HCT116 (cell line): ENCODE data around the gene MED27. TPM values are rescaled to one million over a fixed set of nuclear protein-coding genes. Genes with fewer than 3 reads are reported as not detected.

Source experiments
- ATAC-seq: fragments of 200-7000 bp; cut with Tn5 transposase; 2 replicates; pipeline ENCODE4 v1.9.1; 2020; ENCODE audit warnings: mild to moderate bottlenecking, moderate library complexity
- BruUV-seq: library from RNA; stranded (reverse); fragments of 400-500 nt; replicated peaks from 2 replicates; lab custom pipeline; 2021; lab: Mats Ljungman, UMichigan
- CTCF ChIA-PET: fragments of 300-600 bp; sonication (Branson Sonifier 250); formaldehyde crosslinking; loops from one replicate; lab custom pipeline; 2021; ENCODE audit warnings: antibody characterized with exemption; lab: Charles Lee
- POLR2A ChIA-PET: fragments of 300-600, 350-600 bp; sonication (Branson Sonifier 250); formaldehyde crosslinking; loops from one replicate; lab custom pipeline; 2021; ENCODE audit warnings: antibody characterized with exemption; lab: Charles Lee
- RAD21 ChIA-PET, 2 experiments: fragments of 300-600 bp; sonication (Branson Sonifier 250); formaldehyde crosslinking; loops; one replicate each; lab custom pipeline; 2023; ENCODE audit warnings: low total read pairs in 2 of 2; ENCODE audit not compliant: uncharacterized antibody in 2 of 2, unreplicated experiment in 2 of 2, low non-redundant PET in 1 of 2; lab: Charles Lee
- DNase-seq: peaks from one replicate; pipeline ENCODE4 v3.0.0-alpha.2; 2010; ENCODE audit warnings: low read depth, low spot score
- H2AFZ ChIP-seq: fragments of 200-600 bp; shearing (Covaris generic), sonication (generic); 2 replicates; pipeline ENCODE4 v1.6.1; 2017; ENCODE audit warnings: low read depth, mixed run types, mixed read lengths, antibody characterized with exemption, low read length; ENCODE audit not compliant: poor library complexity, severe bottlenecking
- H3K27ac ChIP-seq: 2 replicates; pipeline ENCODE4 v1.5.1; 2012; ENCODE audit warnings: low read depth, low read length
- H3K27me3 ChIP-seq: fragments of 200-600 bp; sonication (generic); 2 replicates; pipeline ENCODE4 v1.6.1; 2016; ENCODE audit warnings: mixed run types, low read length, mixed read lengths; ENCODE audit not compliant: insufficient read depth
- H3K36me3 ChIP-seq, 2 experiments: fragments of 200-500 bp in 1 of 2; fragments of 200-600 bp in 1 of 2; sonication (Bioruptor generic) in 1 of 2; sonication (generic) in 1 of 2; 2 replicates each; pipeline versions ENCODE4 v1.5.1 to v1.6.1; 2014 to 2016; ENCODE audit warnings: low read length in 2 of 2, inconsistent platforms in 1 of 2, mixed read lengths in 1 of 2, mixed run types in 1 of 2; ENCODE audit not compliant: insufficient read depth in 2 of 2, control insufficient read depth in 1 of 2
- H3K4me1 ChIP-seq, 2 experiments: fragments of 200-600 bp in 1 of 2; sonication (generic) in 1 of 2; 2 replicates each; pipeline versions ENCODE4 v1.5.1 to v1.6.1; 2012 to 2017; ENCODE audit warnings: low read length in 2 of 2, inconsistent platforms in 1 of 2, mild to moderate bottlenecking in 1 of 2, mixed read lengths in 1 of 2, mixed run types in 1 of 2, moderate library complexity in 1 of 2; ENCODE audit not compliant: insufficient read depth in 2 of 2, control insufficient read depth in 1 of 2
- H3K4me2 ChIP-seq: fragments of 200-600 bp; sonication (generic); 2 replicates; pipeline ENCODE4 v1.6.1; 2017; ENCODE audit warnings: mixed run types, low read length, mixed read lengths
- H3K4me3 ChIP-seq, 2 experiments: fragments of 200-600 bp in 1 of 2; sonication (generic) in 1 of 2; replicated peaks in 1 of 2; 2 replicates each; pipeline ENCODE4 v1.5.1; 2011 to 2016; ENCODE audit warnings: low read length in 2 of 2, control low read depth in 1 of 2, low read depth in 1 of 2, mild to moderate bottlenecking in 1 of 2, mixed read lengths in 1 of 2, mixed run types in 1 of 2
- H3K79me2 ChIP-seq: fragments of 200-600 bp; sonication (generic); 2 replicates; pipeline ENCODE4 v1.6.1; 2017; ENCODE audit warnings: mild to moderate bottlenecking, mixed run types, low read length, moderate library complexity, mixed read lengths; ENCODE audit not compliant: insufficient read depth
- H3K9ac ChIP-seq: fragments of 200-600 bp; sonication (generic); 2 replicates; pipeline ENCODE4 v1.6.1; 2016; ENCODE audit warnings: low read length, mixed read lengths
- H3K9me2 ChIP-seq: fragments of 200-600 bp; sonication (generic), shearing (Covaris generic); 2 replicates; pipeline ENCODE4 v1.6.1; 2017; ENCODE audit warnings: mixed run types, mild to moderate bottlenecking, moderate library complexity; ENCODE audit not compliant: insufficient read depth
- H3K9me3 ChIP-seq, 2 experiments: fragments of 200-500 bp in 1 of 2; fragments of 200-600 bp in 1 of 2; sonication (Bioruptor generic) in 1 of 2; sonication (generic) in 1 of 2; 2 replicates each; pipeline ENCODE4 v1.6.1; 2014 to 2017; ENCODE audit warnings: low read length in 2 of 2, mixed read lengths in 2 of 2, inconsistent platforms in 1 of 2, low read depth in 1 of 2, mild to moderate bottlenecking in 1 of 2, mixed run types in 1 of 2, moderate library complexity in 1 of 2; ENCODE audit not compliant: control insufficient read depth in 1 of 2, insufficient read depth in 1 of 2
- H4K20me1 ChIP-seq: fragments of 200-600 bp; sonication (generic), shearing (Covaris generic); 2 replicates; pipeline ENCODE4 v1.6.1; 2017; ENCODE audit warnings: mixed run types, mild to moderate bottlenecking, moderate library complexity; ENCODE audit not compliant: insufficient read depth
- ATF3 ChIP-seq: IDR thresholded peaks from 2 replicates; pipeline ENCODE4 v1.6.1; 2012
- CBX3 ChIP-seq: IDR thresholded peaks from 2 replicates; pipeline ENCODE4 v1.6.1; 2012; ENCODE audit warnings: low read depth
- EGR1 ChIP-seq: IDR thresholded peaks from 2 replicates; pipeline ENCODE4 v1.6.1; 2012; ENCODE audit warnings: low read depth
- ELF1 ChIP-seq: IDR thresholded peaks from 2 replicates; pipeline ENCODE4 v1.6.1; 2012; ENCODE audit warnings: low read depth, borderline replicate concordance
- EZH2 ChIP-seq: fragments of 200-600 bp; sonication (generic); IDR thresholded peaks from 2 replicates; pipeline ENCODE4 v1.6.1; 2017; ENCODE audit warnings: antibody characterized with exemption, mixed run types
- EZH2phosphoT487 ChIP-seq: fragments of 200-600 bp; IDR thresholded peaks from 2 replicates; pipeline ENCODE4 v1.6.1; 2018; ENCODE audit warnings: antibody characterized with exemption, borderline replicate concordance
- FOSL1 ChIP-seq: IDR thresholded peaks from 2 replicates; pipeline ENCODE4 v1.6.1; 2012; ENCODE audit warnings: low read depth
- JUND ChIP-seq: IDR thresholded peaks from 2 replicates; pipeline ENCODE4 v1.6.1; 2012
- MAX ChIP-seq: IDR thresholded peaks from 2 replicates; pipeline ENCODE4 v1.6.1; 2012
- POLR2AphosphoS5 ChIP-seq: IDR thresholded peaks from 2 replicates; pipeline ENCODE4 v1.6.1; 2011; ENCODE audit warnings: mild to moderate bottlenecking, low read depth, low read length, moderate library complexity
- SIN3A ChIP-seq: IDR thresholded peaks from 2 replicates; pipeline ENCODE4 v1.6.1; 2012; ENCODE audit warnings: low read depth
- SP1 ChIP-seq: IDR thresholded peaks from 2 replicates; pipeline ENCODE4 v1.6.1; 2012; ENCODE audit warnings: low read depth
- SRF ChIP-seq: IDR thresholded peaks from 2 replicates; pipeline ENCODE4 v1.6.1; 2012; ENCODE audit warnings: low read depth
- ZFX ChIP-seq: fragments of 450-650 bp; IDR thresholded peaks from 2 replicates; pipeline ENCODE4 v1.6.1; 2017
- intact Hi-C: fragments of 100-400 bp; cut with micrococcal nuclease; formaldehyde crosslinking; loops from 2 replicates; pipeline ENCODE4 v1.10.0; 2022
- total RNA-seq: library from RNA; stranded (reverse); gene quantifications from one replicate; pipeline ENCODE4 v1.2.1, GENCODE V29; 2021; ENCODE audit not compliant: unreplicated experiment
- TF ChIP-seq, protein P1 (sequence below): IDR thresholded peaks from 2 replicates; pipeline ENCODE4 v1.6.1; 2012; ENCODE audit warnings: low read depth

Gene MED27
- total RNA-seq, 1 experiment from 2014 or later = 26.9 TPM

GRCh38 chr9:132003319-132003704, 76.4 kb downstream of the MED27 start (continued):
- TF ChIP-seq MAX = no peak
- TF ChIP-seq ZFX = no peak
- no peak for TF ChIP-seq SRF
- no peak for TF ChIP-seq EZH2phosphoT487
- no peak for TF ChIP-seq JUND
- no peak for TF ChIP-seq EZH2

DNA sequence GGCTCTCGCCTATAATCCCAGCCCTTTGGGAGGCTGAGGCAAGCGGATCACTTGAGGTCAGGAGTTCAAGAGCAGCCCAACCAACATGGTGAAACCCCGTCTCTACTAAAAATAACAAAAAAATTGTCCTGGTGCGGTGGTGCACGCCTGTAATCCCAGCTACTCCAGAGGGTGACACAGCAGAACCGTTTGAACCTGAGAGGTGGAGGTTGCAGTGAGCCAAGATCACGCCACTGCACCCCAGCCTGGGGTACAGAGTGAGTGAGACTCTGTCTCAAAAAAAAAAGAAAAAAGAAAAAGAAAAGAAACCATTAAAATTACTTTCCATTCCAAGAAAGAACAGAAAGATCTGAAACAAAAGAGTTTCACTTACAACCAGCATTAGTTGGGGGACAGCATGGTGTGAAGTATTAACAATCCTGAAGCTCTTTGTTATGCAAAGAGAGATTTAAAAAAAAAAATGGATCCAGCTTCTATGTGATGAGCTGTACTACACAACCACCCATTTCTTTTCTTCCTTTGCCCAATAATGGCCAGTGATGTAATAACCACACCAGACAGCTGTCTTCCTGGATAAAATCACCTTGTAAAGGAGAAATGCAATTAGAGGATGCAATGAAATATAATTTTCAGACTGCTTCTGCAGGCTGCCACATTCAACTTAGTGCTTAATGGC, 76.9 kb downstream of the MED27 start:
- POLR2A ChIA-PET = no interaction called here

More for the DNA sequence above, 76.9 kb downstream of the MED27 start:
- TF ChIP-seq, protein P1, sequence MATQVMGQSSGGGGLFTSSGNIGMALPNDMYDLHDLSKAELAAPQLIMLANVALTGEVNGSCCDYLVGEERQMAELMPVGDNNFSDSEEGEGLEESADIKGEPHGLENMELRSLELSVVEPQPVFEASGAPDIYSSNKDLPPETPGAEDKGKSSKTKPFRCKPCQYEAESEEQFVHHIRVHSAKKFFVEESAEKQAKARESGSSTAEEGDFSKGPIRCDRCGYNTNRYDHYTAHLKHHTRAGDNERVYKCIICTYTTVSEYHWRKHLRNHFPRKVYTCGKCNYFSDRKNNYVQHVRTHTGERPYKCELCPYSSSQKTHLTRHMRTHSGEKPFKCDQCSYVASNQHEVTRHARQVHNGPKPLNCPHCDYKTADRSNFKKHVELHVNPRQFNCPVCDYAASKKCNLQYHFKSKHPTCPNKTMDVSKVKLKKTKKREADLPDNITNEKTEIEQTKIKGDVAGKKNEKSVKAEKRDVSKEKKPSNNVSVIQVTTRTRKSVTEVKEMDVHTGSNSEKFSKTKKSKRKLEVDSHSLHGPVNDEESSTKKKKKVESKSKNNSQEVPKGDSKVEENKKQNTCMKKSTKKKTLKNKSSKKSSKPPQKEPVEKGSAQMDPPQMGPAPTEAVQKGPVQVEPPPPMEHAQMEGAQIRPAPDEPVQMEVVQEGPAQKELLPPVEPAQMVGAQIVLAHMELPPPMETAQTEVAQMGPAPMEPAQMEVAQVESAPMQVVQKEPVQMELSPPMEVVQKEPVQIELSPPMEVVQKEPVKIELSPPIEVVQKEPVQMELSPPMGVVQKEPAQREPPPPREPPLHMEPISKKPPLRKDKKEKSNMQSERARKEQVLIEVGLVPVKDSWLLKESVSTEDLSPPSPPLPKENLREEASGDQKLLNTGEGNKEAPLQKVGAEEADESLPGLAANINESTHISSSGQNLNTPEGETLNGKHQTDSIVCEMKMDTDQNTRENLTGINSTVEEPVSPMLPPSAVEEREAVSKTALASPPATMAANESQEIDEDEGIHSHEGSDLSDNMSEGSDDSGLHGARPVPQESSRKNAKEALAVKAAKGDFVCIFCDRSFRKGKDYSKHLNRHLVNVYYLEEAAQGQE = no peak
- TF ChIP-seq CBX3 (no peak), POLR2AphosphoS5 (no peak), SRF (no peak), SIN3A (no peak), EGR1 (no peak), ELF1 (no peak), ATF3 (no peak), ZFX (no peak), SP1 (no peak), FOSL1 (no peak)
- TF ChIP-seq, all 23 proteins: peak for 0
- CTCF ChIA-PET = no interaction called here
- no peaks in the 10 kb centered on the region for H3K9me3 ChIP-seq
- H4K20me1 ChIP-seq = no peaks in the 10 kb centered on the region
- no peak overlapping the region for H3K9ac ChIP-seq
- DNase-seq (no peak), ATAC-seq (no peak)
- no peak overlapping the region for H2AFZ ChIP-seq
- no peak overlapping the region for H3K4me2 ChIP-seq
- no peak overlapping the region for H3K27ac ChIP-seq
- no peaks in the 10 kb centered on the region; a peak in 1 of 4 replicates for H3K4me1 ChIP-seq
- no TSS peak for BruUV-seq
- no peak overlapping the region for H3K4me3 ChIP-seq
- no peaks in the 10 kb centered on the region for H3K9me2 ChIP-seq
- H3K79me2 ChIP-seq = no peaks in the 10 kb centered on the region; the same call in 1 of the 2 replicates
- H3K36me3 ChIP-seq = no peaks in the 10 kb centered on the region
- H3K27me3 ChIP-seq = no peaks in the 10 kb centered on the region
- intact Hi-C loops = no loop called here
- RAD21 ChIA-PET = no interaction called here
